ENCODE measurements around the gene SORCS2. TPM values are rescaled to one million over a fixed set of nuclear protein-coding genes. Genes with fewer than 3 reads are reported as not detected.

The SORCS2 gene
- polyA plus RNA-seq, 3 donors: 0.46 to 0.55 TPM; not detected in 1

GRCh38 chr4:7323461-7323871 lies 131.1 kb downstream of the SORCS2 start:
- Histone ChIP-seq H3K9ac (ENCODE audit: insufficient read depth, low read length, poor library complexity, severe bottlenecking) (no peak overlapping the region), H3K79me2 (ENCODE audit: insufficient read depth, low read length) (no peaks in the 10 kb centered on the region), H3K9me3 (replicated peaks in 1 of 2; ENCODE audit: control insufficient read depth in 1 of 2, insufficient read depth in 1 of 2, low read length in 2 of 2) (peaks cover 0 to 10% of the 10 kb centered on the region in 2 donors), H3K4me3 (replicated peaks in 1 of 3; ENCODE audit: low read depth in 2 of 3, low read length in 3 of 3) (no peak overlapping the region), H3K27me3 (ENCODE audit: control insufficient read depth in 2 of 2, insufficient read depth in 2 of 2, low read length in 2 of 2) (no peaks in the 10 kb centered on the region), H3K27ac (ENCODE audit: low read depth in 1 of 2, low read length in 2 of 2) (no peak overlapping the region), H3K36me3 (replicated peaks in 1 of 2; ENCODE audit: control insufficient read depth in 1 of 2, insufficient read depth in 2 of 2, low read length in 2 of 2) (no peaks in the 10 kb centered on the region), H3K4me2 (replicated peaks; ENCODE audit: extremely low read depth, low read length, poor library complexity, severe bottlenecking) (no peak overlapping the region), H4K20me1 (ENCODE audit: insufficient read depth, low read length) (no peaks in the 10 kb centered on the region), H3K4me1 (ENCODE audit: control insufficient read depth in 1 of 2, insufficient read depth in 2 of 2, low read length in 2 of 2) (no peaks in the 10 kb centered on the region), H2AFZ (ENCODE audit: insufficient read depth, low read depth, low read length, poor library complexity, severe bottlenecking) (no peak overlapping the region)
- WGBS (ENCODE audit: insufficient coverage): 82% methylated on average over 3 of the region's 5 CpGs
- no peak for TF ChIP-seq CTCF (IDR thresholded peaks at IDR 0.05)
- H3K9me3 Mint-ChIP-seq: peaks cover 3 to 12% (median 10%) of the 10 kb centered on the region in 7 donors
- H3K4me3 Mint-ChIP-seq: no peak overlapping the region
- H3K36me3 Mint-ChIP-seq: no peaks in the 10 kb centered on the region
- no peak overlapping the region for H3K27ac Mint-ChIP-seq
- H3K27me3 Mint-ChIP-seq (ENCODE audit: low read depth in 3 of 3): peaks cover 7 to 20% (median 7%) of the 10 kb centered on the region in 3 donors
- intact Hi-C loops (cut with micrococcal nuclease): no loop called here
- no peak for DNase-seq
- no peaks in the 10 kb centered on the region for H3K4me1 Mint-ChIP-seq

DNA sequence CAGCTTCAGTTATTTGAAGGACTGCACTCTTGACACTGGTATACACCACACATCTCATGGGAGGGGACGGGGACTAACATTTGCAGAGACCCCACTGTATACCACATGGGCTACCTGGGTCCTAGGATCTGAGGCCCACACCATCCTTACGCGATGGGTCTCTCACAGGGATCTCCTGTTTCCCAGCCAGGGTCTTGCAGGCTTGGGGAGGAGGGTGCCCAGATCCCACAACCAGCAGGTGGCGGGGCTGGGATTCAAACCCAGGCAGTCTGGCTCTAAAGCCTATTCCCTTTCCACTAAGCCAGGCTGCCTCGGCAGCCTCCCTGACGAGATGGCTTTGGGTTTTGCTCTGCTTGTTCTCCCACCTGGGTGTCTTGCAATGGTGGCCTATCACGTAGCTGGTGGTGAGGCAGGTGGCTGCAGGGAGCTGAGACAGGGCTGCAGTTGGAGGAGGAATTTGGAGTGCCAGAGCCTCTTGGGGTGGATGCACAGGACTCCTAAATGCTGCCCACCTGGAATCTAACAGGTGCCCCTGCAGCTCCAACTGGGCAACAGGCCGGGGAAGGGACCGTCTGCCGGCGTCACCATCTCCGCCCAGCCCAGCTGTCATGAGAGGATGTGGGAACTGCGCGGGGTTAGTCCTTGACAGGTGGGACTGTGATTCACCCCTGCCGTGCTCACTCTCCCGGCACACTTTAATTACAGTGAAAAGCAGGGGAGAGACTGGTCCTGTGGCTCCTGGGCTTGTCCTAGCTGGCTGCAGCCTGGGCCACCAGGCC lies 131.7 kb downstream of the SORCS2 start:
- H3K9me3 ChIP-seq (replicated peaks in 1 of 2; ENCODE audit: control insufficient read depth in 1 of 2, insufficient read depth in 1 of 2, low read length in 2 of 2): peaks cover 0 to 9% of the 10 kb centered on the region in 2 donors
- DNase-seq: no peak
- H3K79me2 ChIP-seq (ENCODE audit: insufficient read depth, low read length): no peaks in the 10 kb centered on the region
- no peak overlapping the region for H3K4me3 ChIP-seq (replicated peaks in 1 of 3; ENCODE audit: low read depth in 2 of 3, low read length in 3 of 3)
- no peak overlapping the region for H3K4me2 ChIP-seq (replicated peaks; ENCODE audit: extremely low read depth, low read length, poor library complexity, severe bottlenecking)
- no peak overlapping the region for H3K4me3 Mint-ChIP-seq
- H3K36me3 Mint-ChIP-seq: no peaks in the 10 kb centered on the region
- no peaks in the 10 kb centered on the region for H3K36me3 ChIP-seq (replicated peaks in 1 of 2; ENCODE audit: control insufficient read depth in 1 of 2, insufficient read depth in 2 of 2, low read length in 2 of 2)
- H3K9me3 Mint-ChIP-seq: peaks cover 0 to 9% (median 5%) of the 10 kb centered on the region in 7 donors
- no peaks in the 10 kb centered on the region for H3K27me3 ChIP-seq (ENCODE audit: control insufficient read depth in 2 of 2, insufficient read depth in 2 of 2, low read length in 2 of 2)
- no peak for TF ChIP-seq CTCF (IDR thresholded peaks at IDR 0.05)
- intact Hi-C loops (cut with micrococcal nuclease): no loop called here
- peaks cover 7 to 20% (median 7%) of the 10 kb centered on the region in 3 donors for H3K27me3 Mint-ChIP-seq (ENCODE audit: low read depth in 3 of 3)
- no peaks in the 10 kb centered on the region for H3K4me1 ChIP-seq (ENCODE audit: control insufficient read depth in 1 of 2, insufficient read depth in 2 of 2, low read length in 2 of 2)
- H4K20me1 ChIP-seq (ENCODE audit: insufficient read depth, low read length): no peaks in the 10 kb centered on the region
- no peak overlapping the region for H3K9ac ChIP-seq (ENCODE audit: insufficient read depth, low read length, poor library complexity, severe bottlenecking)
- H3K4me1 Mint-ChIP-seq: no peaks in the 10 kb centered on the region
- H2AFZ ChIP-seq (ENCODE audit: insufficient read depth, low read depth, low read length, poor library complexity, severe bottlenecking): no peak overlapping the region
- 73% methylated on average over 12 of the region's 16 CpGs for WGBS (ENCODE audit: insufficient coverage)
- H3K27ac Mint-ChIP-seq: no peak overlapping the region
- H3K27ac ChIP-seq (ENCODE audit: low read depth in 1 of 2, low read length in 2 of 2): no peak overlapping the region

Data from CD14-positive monocyte (primary cell).